HepG2 (cell line): ENCODE measurements around the gene SEC61A2. TPM values are rescaled to one million over a fixed set of nuclear protein-coding genes. Genes with fewer than 3 reads are reported as not detected.

Source experiments
- ATAC-seq: fragments of 200-7000 bp; cut with Tn5 transposase; 3 replicates; pipeline ENCODE4 v1.9.1; 2020; ENCODE audit warnings: mild to moderate bottlenecking, moderate library complexity
- BruUV-seq: library from RNA; stranded (reverse); fragments of 400-500 nt; replicated peaks from 2 replicates; lab custom pipeline; 2021; lab: Mats Ljungman, UMichigan
- CTCF ChIA-PET: fragments of 300-600 bp; formaldehyde crosslinking; extraction: SDS; loops from one replicate; lab custom pipeline; 2021; ENCODE audit warnings: low total read pairs, inconsistent platforms, low intra/inter-chr PET ratio; lab: Yijun Ruan, JAX
- POLR2A ChIA-PET: fragments of 350-600 bp; sonication (Branson Sonifier 250); formaldehyde crosslinking; loops from one replicate; lab custom pipeline; 2020; ENCODE audit warnings: antibody characterized with exemption, inconsistent platforms; lab: Yijun Ruan, JAX
- DNase-seq: peaks from one replicate; pipeline ENCODE4 v3.0.0-alpha.2; 2015; ENCODE audit warnings: low spot score
- FAIRE-seq: peaks from 3 replicates; lab custom pipeline; 2011; peaks lifted over from hg19 to GRCh38; lab: Jason Lieb, UNC
- H2AFZ ChIP-seq: one replicate; pipeline ENCODE4 v1.6.1; 2011; ENCODE audit warnings: low read length, inconsistent platforms
- H3K27ac ChIP-seq: fragments of 300-600 bp; 3 replicates; pipeline ENCODE4 v1.8.0; 2011; ENCODE audit warnings: mixed run types, mild to moderate bottlenecking, mixed read lengths, low read length, inconsistent platforms; ENCODE audit not compliant: insufficient read depth; ENCODE audit errors: extremely low read length
- H3K27me3 ChIP-seq, 2 experiments: fragments of 200-600 bp in 1 of 2; 2 replicates in 1 of 2; 3 replicates in 1 of 2; pipeline versions ENCODE4 v1.6.0 to v1.8.0; 2011; ENCODE audit warnings: low read length in 2 of 2, mild to moderate bottlenecking in 2 of 2, moderate library complexity in 2 of 2, inconsistent platforms in 1 of 2; ENCODE audit not compliant: insufficient read depth in 2 of 2, control insufficient read depth in 1 of 2
- H3K36me3 ChIP-seq, 2 experiments: fragments of 200-600 bp in 1 of 2; replicated peaks in 1 of 2; 2 replicates in 1 of 2; 3 replicates in 1 of 2; pipeline versions ENCODE4 v1.5.1 to v1.8.0; 2011; ENCODE audit warnings: low read length in 2 of 2, inconsistent platforms in 1 of 2; ENCODE audit not compliant: insufficient read depth in 2 of 2, control insufficient read depth in 1 of 2
- H3K4me1 ChIP-seq: 2 replicates; pipeline ENCODE4 v1.5.1; 2012; ENCODE audit warnings: low read length, inconsistent platforms; ENCODE audit not compliant: insufficient read depth
- H3K4me2 ChIP-seq: 2 replicates; pipeline ENCODE4 v1.6.0; 2011; ENCODE audit warnings: low read depth, low read length, inconsistent platforms
- H3K4me3 ChIP-seq, 3 experiments: fragments of 200-600 bp in 1 of 3; sonication (generic), shearing (Covaris generic) in 1 of 3; replicated peaks in 1 of 3; 2 replicates each; pipeline ENCODE4 v1.5.1; 2011 to 2016; ENCODE audit warnings: low read length in 3 of 3, inconsistent platforms in 2 of 3, low read depth in 2 of 3, mild to moderate bottlenecking in 2 of 3, control low read depth in 1 of 3, mixed read lengths in 1 of 3; ENCODE audit not compliant: insufficient read depth in 1 of 3
- H3K79me2 ChIP-seq: one replicate; pipeline ENCODE4 v1.6.1; 2011; ENCODE audit warnings: low read length, inconsistent platforms; ENCODE audit not compliant: insufficient read depth
- H3K9ac ChIP-seq: 2 replicates; pipeline ENCODE4 v1.6.0; 2011; ENCODE audit warnings: mild to moderate bottlenecking, low read depth, low read length, inconsistent platforms; ENCODE audit not compliant: insufficient read depth
- H3K9me3 ChIP-seq: 2 replicates; pipeline ENCODE4 v1.5.1; 2012; ENCODE audit warnings: mild to moderate bottlenecking, low read length
- H4K20me1 ChIP-seq: 2 replicates; pipeline ENCODE4 v1.6.0; 2011; ENCODE audit warnings: inconsistent platforms, mild to moderate bottlenecking, low read length, moderate library complexity; ENCODE audit not compliant: insufficient read depth
- BORCS8-MEF2B ChIP-seq: sonication (generic); formaldehyde crosslinking; IDR thresholded peaks from 2 replicates; pipeline ENCODE4 v1.8.0; 2022; ENCODE audit warnings: mild to moderate bottlenecking, missing genetic modification reagents
- CENPBD1 ChIP-seq: sonication (generic); formaldehyde crosslinking; IDR thresholded peaks from 2 replicates; pipeline ENCODE4 v1.8.0; 2022; ENCODE audit warnings: missing genetic modification reagents, low read depth, mild to moderate bottlenecking, borderline replicate concordance
- CHD4 ChIP-seq: fragments of 200-600 bp; sonication (generic); IDR thresholded peaks from 2 replicates; pipeline ENCODE4 v1.7.0; 2017; ENCODE audit warnings: mild to moderate bottlenecking, low read length, borderline replicate concordance
- MNT ChIP-seq: fragments of 450-650 bp; IDR thresholded peaks from 2 replicates; pipeline ENCODE4 v1.6.1; 2016
- NBN ChIP-seq: fragments of 450-650 bp; conservative IDR thresholded peaks from 2 replicates; pipeline ENCODE4 v1.6.1; 2017
- NFE2 ChIP-seq: sonication (generic); formaldehyde crosslinking; IDR thresholded peaks from 2 replicates; pipeline ENCODE4 v1.4.0; 2020; ENCODE audit warnings: missing genetic modification reagents
- NFE2L2 ChIP-seq: fragments of 150-350 bp; IDR thresholded peaks from 2 replicates; pipeline ENCODE4 v1.6.1; 2014; ENCODE audit warnings: low read length
- PHB2 ChIP-seq: fragments of 450-650 bp; IDR thresholded peaks from 2 replicates; pipeline ENCODE4 v1.6.1; 2018; ENCODE audit not compliant: partially characterized antibody
- RAD21 ChIP-seq: fragments of 450-650 bp; formaldehyde crosslinking; IDR thresholded peaks from 2 replicates; pipeline ENCODE4 v1.5.0; 2020; ENCODE audit warnings: mild to moderate bottlenecking
- RELA ChIP-seq: sonication (generic); formaldehyde crosslinking; IDR thresholded peaks from 2 replicates; pipeline ENCODE4 v1.4.0; 2020; ENCODE audit warnings: missing genetic modification reagents
- RFXAP ChIP-seq: sonication (generic); formaldehyde crosslinking; IDR thresholded peaks from 2 replicates; pipeline ENCODE4 v1.4.0; 2020; ENCODE audit warnings: missing genetic modification reagents, borderline replicate concordance
- YEATS4 ChIP-seq: sonication (generic); formaldehyde crosslinking; IDR thresholded peaks from 2 replicates; pipeline ENCODE4 v1.4.0; 2020; ENCODE audit warnings: missing genetic modification reagents, borderline replicate concordance
- ZBTB4 ChIP-seq: sonication (generic); formaldehyde crosslinking; IDR thresholded peaks from 2 replicates; pipeline ENCODE4 v1.4.0; 2020; ENCODE audit warnings: missing genetic modification reagents, mild to moderate bottlenecking, borderline replicate concordance
- WGBS: methylation state at CpG from one replicate; pipeline ENCODE4 v1.1.6; 2017; ENCODE audit warnings: low lambda C conversion rate; 5-methylcytosine and 5-hydroxymethylcytosine counted together
- in situ Hi-C: cut with HindIII; loops from 2 replicates; pipeline ENCODE4 v1.10.0; 2017; ENCODE audit warnings: low pct_unique_long_range_greater_than_20kb; ENCODE audit not compliant: extremely low pct_ligation_motif_present
- intact Hi-C: fragments of 100-400 bp; cut with micrococcal nuclease; formaldehyde crosslinking; loops from one replicate; pipeline ENCODE4 v1.10.0; 2022; ENCODE audit not compliant: unreplicated experiment
- polyA plus RNA-seq, 8 experiments: library from polyadenylated mRNA; depleted of rRNA in 3 of 8; stranded (reverse) in 7 of 8; unstranded in 1 of 8; fragments of >200 nt; fragmentation: Illumina TruSeq in 4 of 8; extraction: Trizol in 4 of 8; gene quantifications; 2 replicates each; pipeline versions ENCODE4 v1.2.1 to v1.2.3, GENCODE V29; 2011 to 2016; ENCODE audit warnings: low read depth in 4 of 8, missing spikeins in 1 of 8, mixed read lengths in 1 of 8; ENCODE audit not compliant: insufficient read depth in 1 of 8
- total RNA-seq, 5 experiments: library from RNA; depleted of rRNA; stranded (reverse); fragments of >200 nt; fragmentation: Illumina TruSeq; extraction: Trizol; gene quantifications; 2 replicates each; pipeline ENCODE4 v1.2.3, GENCODE V29; 2016; ENCODE audit warnings: low read depth in 1 of 5

SEC61A2 gene
- total and polyA plus RNA-seq, 2 of the 13 experiments (the other 11 are each of a cell fraction or from before 2014, with no cell fraction given), result 5.5 to 7.4 TPM

- H3K27me3 ChIP-seq, result no peaks in the 10 kb centered on the region; a peak in 1 of 5 replicates
- H3K27ac ChIP-seq, result no peak overlapping the region
- no peak overlapping the region for H3K9ac ChIP-seq
- 96% methylated on average over 3 of the region's 3 CpGs for WGBS
- peaks cover 6% of the 10 kb centered on the region; the same call in 1 of the 2 replicates for H4K20me1 ChIP-seq
- ATAC-seq (no peak), FAIRE-seq (no peak)
- no peaks in the 10 kb centered on the region for H3K9me3 ChIP-seq
- no TSS peak for BruUV-seq
- peaks cover 9% of the 10 kb centered on the region for H3K4me1 ChIP-seq
- in situ Hi-C loops (no loop called here), intact Hi-C loops (no loop called here)
- ChIA-PET POLR2A (no interaction called here), CTCF (no interaction called here)
- peaks cover 16 to 57% of the 10 kb centered on the region in 2 experiments for H3K36me3 ChIP-seq
- H2AFZ ChIP-seq, result no peak overlapping the region
- no peak for TF ChIP-seq CHD4
- TF ChIP-seq NFE2 (CRISPR knock-in tag), result no peak
- no peak for TF ChIP-seq ZBTB4 (CRISPR knock-in tag)
- TF ChIP-seq RELA, result no peak
- TF ChIP-seq RFXAP (CRISPR knock-in tag), result no peak
- TF ChIP-seq CENPBD1, result no peak
- TF ChIP-seq NFE2L2, result no peak
- no peak for TF ChIP-seq RAD21
- no peak for TF ChIP-seq BORCS8-MEF2B (CRISPR knock-in tag)
- TF ChIP-seq PHB2, result no peak
- TF ChIP-seq NBN, result no peak
- TF ChIP-seq MNT, result no peak
- TF ChIP-seq YEATS4, result no peak
- TF ChIP-seq, all 625 proteins: peak for 0
- Histone ChIP-seq H3K4me3 (no peak overlapping the region), H3K4me2 (no peak overlapping the region), H3K79me2 (peaks cover 56% of the 10 kb centered on the region)
- DNase-seq, result no peak
These were observed 72.1 kb downstream of the SEC61A2 start for GRCh38 chr10:12201543-12201942.
